OCI-LY1 (cell line): Measurements from ENCODE around the gene NPAS2.

Experiments used
- H2AFZ ChIP-seq: fragments of 200-600 bp; sonication (generic), shearing (Covaris generic); 2 replicates; pipeline ENCODE4 v1.6.0; 2014; ENCODE audit warnings: antibody characterized with exemption, mild to moderate bottlenecking, low read length
- H3F3A ChIP-seq: fragments of 200-600 bp; sonication (generic), shearing (Covaris generic); 2 replicates; pipeline ENCODE4 v1.6.0; 2014; ENCODE audit warnings: mild to moderate bottlenecking, antibody characterized with exemption, low read length, moderate library complexity; ENCODE audit not compliant: insufficient read depth
- H3K27ac ChIP-seq: fragments of 200-600 bp; sonication (generic); 2 replicates; pipeline ENCODE4 v1.5.1; 2014; ENCODE audit warnings: low read length, mixed run types, mild to moderate bottlenecking, low read depth; ENCODE audit not compliant: poor library complexity, severe bottlenecking
- H3K27me3 ChIP-seq: fragments of 200-600 bp; sonication (generic); 2 replicates; pipeline ENCODE4 v1.6.0; 2014; ENCODE audit warnings: antibody characterized with exemption, mild to moderate bottlenecking, low read length, moderate library complexity; ENCODE audit not compliant: insufficient read depth
- H3K36me3 ChIP-seq: fragments of 200-600 bp; sonication (generic); 2 replicates; pipeline ENCODE4 v1.6.1; 2014; ENCODE audit warnings: mild to moderate bottlenecking, antibody characterized with exemption, low read length, moderate library complexity, mixed read lengths; ENCODE audit not compliant: insufficient read depth
- H3K4me1 ChIP-seq: fragments of 200-600 bp; sonication (generic); 2 replicates; pipeline ENCODE4 v1.5.1; 2014; ENCODE audit warnings: mild to moderate bottlenecking, low read length, moderate library complexity; ENCODE audit not compliant: insufficient read depth, severe bottlenecking
- H3K4me2 ChIP-seq: fragments of 200-600 bp; sonication (generic), shearing (Covaris generic); 2 replicates; pipeline ENCODE4 v1.6.1; 2014; ENCODE audit warnings: low read length
- H3K4me3 ChIP-seq: fragments of 200-600 bp; sonication (generic); 2 replicates; pipeline ENCODE4 v1.5.1; 2014; ENCODE audit warnings: low read length, low read depth, mild to moderate bottlenecking, mixed read lengths; ENCODE audit not compliant: poor library complexity, severe bottlenecking
- H3K79me2 ChIP-seq: fragments of 200-600 bp; shearing (Covaris generic); 2 replicates; pipeline ENCODE4 v1.6.1; 2016; ENCODE audit warnings: mixed run types, low read length, mixed read lengths; ENCODE audit not compliant: insufficient read depth
- H3K9ac ChIP-seq: fragments of 200-600 bp; sonication (generic), shearing (Covaris generic); 2 replicates; pipeline ENCODE4 v1.6.1; 2014; ENCODE audit warnings: mild to moderate bottlenecking, low read length, mixed read lengths
- H3K9me2 ChIP-seq: fragments of 200-600 bp; sonication (generic), shearing (Covaris generic); 2 replicates; pipeline ENCODE4 v1.6.1; 2014; ENCODE audit warnings: low read depth, mild to moderate bottlenecking, low read length, mixed read lengths
- H3K9me3 ChIP-seq: fragments of 200-600 bp; shearing (Covaris generic); 2 replicates; pipeline ENCODE4 v1.6.1; 2014; ENCODE audit warnings: low read length, mixed read lengths
- H4K20me1 ChIP-seq: fragments of 200-600 bp; sonication (generic), shearing (Covaris generic); 2 replicates; pipeline ENCODE4 v1.6.0; 2016; ENCODE audit warnings: mild to moderate bottlenecking, low read length; ENCODE audit not compliant: insufficient read depth
- EZH2 ChIP-seq: fragments of 200-600 bp; sonication (generic), shearing (Covaris generic); IDR thresholded peaks from 2 replicates; pipeline ENCODE4 v1.8.0; 2017; ENCODE audit warnings: borderline replicate concordance, mixed run types, mild to moderate bottlenecking, antibody characterized with exemption, low read length, moderate library complexity, mixed read lengths
- TF ChIP-seq, protein P1 (sequence below): fragments of 200-600 bp; sonication (generic), shearing (Covaris generic); IDR thresholded peaks from 2 replicates; pipeline ENCODE4 v1.5.1; 2017; ENCODE audit warnings: mild to moderate bottlenecking, antibody characterized with exemption, low read length, moderate library complexity, mixed read lengths

Gene NPAS2

GRCh38 chr2:100952512-100952911 lies 132.6 kb downstream of the NPAS2 start:
- Histone ChIP-seq H3K27ac (no peak overlapping the region), H3K4me3 (no peak overlapping the region), H3K79me2 (no peaks in the 10 kb centered on the region), H3K36me3 (no peaks in the 10 kb centered on the region), H4K20me1 (no peaks in the 10 kb centered on the region), H3F3A (no peaks in the 10 kb centered on the region), H3K27me3 (peaks cover 8% of the 10 kb centered on the region; the same call in 1 of the 2 replicates), H3K4me1 (peaks cover 12% of the 10 kb centered on the region), H3K9me3 (no peaks in the 10 kb centered on the region), H3K4me2 (no peak overlapping the region), H3K9me2 (no peaks in the 10 kb centered on the region), H2AFZ (no peak overlapping the region), H3K9ac (no peak overlapping the region)
- TF ChIP-seq, protein P1, sequence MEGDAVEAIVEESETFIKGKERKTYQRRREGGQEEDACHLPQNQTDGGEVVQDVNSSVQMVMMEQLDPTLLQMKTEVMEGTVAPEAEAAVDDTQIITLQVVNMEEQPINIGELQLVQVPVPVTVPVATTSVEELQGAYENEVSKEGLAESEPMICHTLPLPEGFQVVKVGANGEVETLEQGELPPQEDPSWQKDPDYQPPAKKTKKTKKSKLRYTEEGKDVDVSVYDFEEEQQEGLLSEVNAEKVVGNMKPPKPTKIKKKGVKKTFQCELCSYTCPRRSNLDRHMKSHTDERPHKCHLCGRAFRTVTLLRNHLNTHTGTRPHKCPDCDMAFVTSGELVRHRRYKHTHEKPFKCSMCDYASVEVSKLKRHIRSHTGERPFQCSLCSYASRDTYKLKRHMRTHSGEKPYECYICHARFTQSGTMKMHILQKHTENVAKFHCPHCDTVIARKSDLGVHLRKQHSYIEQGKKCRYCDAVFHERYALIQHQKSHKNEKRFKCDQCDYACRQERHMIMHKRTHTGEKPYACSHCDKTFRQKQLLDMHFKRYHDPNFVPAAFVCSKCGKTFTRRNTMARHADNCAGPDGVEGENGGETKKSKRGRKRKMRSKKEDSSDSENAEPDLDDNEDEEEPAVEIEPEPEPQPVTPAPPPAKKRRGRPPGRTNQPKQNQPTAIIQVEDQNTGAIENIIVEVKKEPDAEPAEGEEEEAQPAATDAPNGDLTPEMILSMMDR, result no peak
- no peak for TF ChIP-seq EZH2

DNA sequence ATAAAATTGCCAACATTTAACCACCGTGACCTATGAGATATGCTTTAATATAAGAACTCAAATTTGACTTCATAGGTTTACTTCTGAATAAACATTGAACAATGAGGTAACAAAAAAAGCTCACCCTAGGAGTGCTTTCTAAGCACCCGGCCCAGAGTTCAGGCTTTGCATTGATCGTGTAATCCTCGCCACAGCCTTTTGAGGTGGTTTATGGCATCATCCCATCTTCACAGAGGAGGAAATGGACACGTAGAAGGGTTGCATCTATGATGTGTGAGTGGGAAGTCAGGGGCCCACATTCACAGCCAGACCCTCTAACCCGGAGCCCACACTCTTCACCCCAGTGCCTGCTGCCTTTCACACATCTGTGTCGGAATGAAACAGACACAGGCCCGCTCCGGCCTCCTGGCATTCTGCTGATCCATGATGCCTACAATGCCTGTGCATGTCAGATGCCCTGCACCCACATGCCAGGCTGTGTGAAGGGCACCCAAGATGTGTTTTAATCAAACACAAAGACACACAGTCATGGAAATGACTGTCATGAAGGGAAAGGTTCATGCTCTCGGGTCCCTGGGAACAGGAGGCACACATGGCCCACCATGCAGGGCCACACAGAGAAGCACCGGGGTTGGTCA lies 133.6 kb downstream of the NPAS2 start:
- no peak overlapping the region for H3K4me2 ChIP-seq
- H3K27ac ChIP-seq, result no peak overlapping the region
- no peak overlapping the region for H2AFZ ChIP-seq
- TF ChIP-seq, protein P1, result no peak
- TF ChIP-seq EZH2, result no peak
- no peaks in the 10 kb centered on the region for H3K36me3 ChIP-seq
- H4K20me1 ChIP-seq, result no peaks in the 10 kb centered on the region
- no peaks in the 10 kb centered on the region for H3K9me3 ChIP-seq
- H3K79me2 ChIP-seq, result no peaks in the 10 kb centered on the region
- H3K4me1 ChIP-seq, result peaks cover 12% of the 10 kb centered on the region
- H3K9ac ChIP-seq, result no peak overlapping the region
- peaks cover 8% of the 10 kb centered on the region; the same call in 1 of the 2 replicates for H3K27me3 ChIP-seq
- no peak overlapping the region for H3K4me3 ChIP-seq
- no peaks in the 10 kb centered on the region for H3K9me2 ChIP-seq
- no peaks in the 10 kb centered on the region for H3F3A ChIP-seq

GRCh38 chr2:100954044-100954420 lies 134.1 kb downstream of the NPAS2 start:
- no peak for TF ChIP-seq EZH2
- TF ChIP-seq, protein P1, result no peak
- H3K4me3 ChIP-seq, result no peak overlapping the region
- H3K4me1 ChIP-seq, result peaks cover 12% of the 10 kb centered on the region
- no peaks in the 10 kb centered on the region for H3K79me2 ChIP-seq
- H3K27ac ChIP-seq, result no peak overlapping the region
- H3K4me2 ChIP-seq, result no peak overlapping the region
- H3K9ac ChIP-seq, result no peak overlapping the region
- no peak overlapping the region for H2AFZ ChIP-seq
- no peaks in the 10 kb centered on the region for H3K9me2 ChIP-seq
- H3K36me3 ChIP-seq, result no peaks in the 10 kb centered on the region
- H3K27me3 ChIP-seq, result peaks cover 8% of the 10 kb centered on the region; the same call in 1 of the 2 replicates
- no peaks in the 10 kb centered on the region for H3F3A ChIP-seq
- no peaks in the 10 kb centered on the region for H4K20me1 ChIP-seq
- H3K9me3 ChIP-seq, result no peaks in the 10 kb centered on the region
